DOHH2 (cell line): ENCODE results near the gene OBSCN.

Experiments
- CTCF ChIP-seq: fragments of 200-600 bp; sonication (generic); IDR thresholded peaks from one replicate; pipeline ENCODE4 v1.5.1; 2014; ENCODE audit warnings: antibody characterized with exemption, mild to moderate bottlenecking, low read depth, low read length; ENCODE audit not compliant: poor library complexity, severe bottlenecking
- EZH2phosphoT487 ChIP-seq: fragments of 200-600 bp; sonication (generic); IDR thresholded peaks from 2 replicates; pipeline ENCODE4 v1.6.1; 2017; ENCODE audit warnings: borderline replicate concordance, mild to moderate bottlenecking, antibody characterized with exemption, low read length, moderate library complexity, mixed read lengths

- TF ChIP-seq CTCF (no peak), EZH2phosphoT487 (no peak)
Observed at GRCh38 chr1:228240411-228241240, 32.8 kb downstream of the OBSCN start.
